Activated CD8-positive, alpha-beta memory T cell treated with anti-CD3 and anti-CD28 coated beads, Interleukin-2, amount 50 U/mL, for 1 hour (primary cell): Measurements from ENCODE around the gene CARD11.

Experiments used
- DNase-seq: peaks from one replicate; pipeline ENCODE4 v3.0.0-alpha.2; 2020; ENCODE audit errors: extremely low read depth

Gene CARD11

DNA sequence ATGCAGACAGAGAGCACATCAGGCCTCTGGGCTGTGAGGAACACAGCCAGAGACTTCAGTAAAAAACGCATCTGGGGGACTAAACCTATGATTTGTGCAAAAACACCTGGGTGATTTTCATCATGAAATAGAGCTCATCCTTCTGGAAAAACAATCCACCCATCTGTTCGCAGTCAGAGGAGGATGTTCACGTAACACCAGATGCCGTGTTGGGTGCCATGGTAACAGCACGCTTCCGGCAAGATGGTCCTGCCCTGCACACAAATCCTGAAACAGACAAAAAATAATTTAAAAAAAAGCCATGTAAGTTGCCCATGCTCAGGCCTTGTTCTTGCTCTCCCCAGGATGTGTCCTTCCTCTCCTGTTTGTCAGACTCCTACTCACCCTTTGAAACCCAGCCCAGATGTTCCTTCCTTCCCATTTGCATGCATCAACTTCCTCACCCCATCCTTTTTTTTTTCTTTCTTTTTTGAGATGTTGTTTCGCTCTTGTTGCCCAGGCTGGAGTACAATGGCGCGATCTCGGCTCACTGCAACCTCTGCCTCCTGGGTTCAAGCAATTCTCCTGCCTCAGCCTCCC, 171.3 kb downstream of the CARD11 start:
- no peak for DNase-seq

DNA sequence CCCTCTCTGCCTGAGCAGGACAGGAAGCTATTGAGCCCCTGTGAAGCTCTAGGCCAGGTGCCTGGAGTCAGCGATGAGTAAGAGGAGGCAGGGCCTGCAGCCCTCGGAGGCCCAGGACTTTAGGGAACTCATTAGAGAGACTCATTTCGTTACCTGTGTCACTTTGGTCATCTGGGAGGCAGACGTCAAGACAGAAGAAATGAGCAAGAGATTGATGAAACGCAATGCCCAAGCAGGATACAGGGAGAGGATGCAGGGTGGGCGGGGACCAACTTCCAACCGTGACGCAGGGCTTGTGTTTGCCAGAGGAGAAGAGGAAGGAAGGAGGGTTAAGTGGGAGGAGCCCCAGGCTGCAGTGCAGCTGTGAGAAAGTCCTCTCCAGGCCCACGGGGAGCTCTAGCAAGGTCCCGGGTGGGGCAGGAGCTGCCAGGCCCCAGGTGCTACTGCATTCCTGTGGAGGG, 173.2 kb downstream of the CARD11 start:
- DNase-seq: no peak

DNA sequence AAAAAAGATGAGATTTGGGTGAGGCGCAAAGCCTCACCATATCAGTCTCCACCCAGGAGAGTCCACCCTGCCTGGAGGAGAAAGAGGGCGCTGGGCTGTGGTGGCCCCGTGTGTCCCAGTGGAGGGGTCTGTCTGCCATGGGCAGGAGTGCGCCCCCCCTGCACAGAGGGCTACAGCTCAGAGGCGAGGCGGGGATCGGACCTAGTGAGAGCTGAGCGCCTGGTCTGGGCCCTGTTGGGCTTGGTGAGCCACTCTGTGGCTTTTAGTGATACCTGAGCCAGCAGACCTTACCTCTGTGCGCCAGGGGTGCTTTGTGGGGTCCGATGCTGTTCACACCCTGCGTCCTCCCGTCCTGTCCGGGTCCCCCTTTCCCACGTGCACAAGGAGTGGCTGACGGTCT, 173.7 kb downstream of the CARD11 start:
- no peak for DNase-seq

GRCh38 chr7:2866601-2867000, 177.1 kb downstream of the CARD11 start:
- DNase-seq: no peak

GRCh38 chr7:2864999-2865670, 178.5 kb downstream of the CARD11 start:
- peak; percentile 24 for DNase-seq

GRCh38 chr7:2864204-2864985, 179.3 kb downstream of the CARD11 start:
- no peak for DNase-seq

DNA sequence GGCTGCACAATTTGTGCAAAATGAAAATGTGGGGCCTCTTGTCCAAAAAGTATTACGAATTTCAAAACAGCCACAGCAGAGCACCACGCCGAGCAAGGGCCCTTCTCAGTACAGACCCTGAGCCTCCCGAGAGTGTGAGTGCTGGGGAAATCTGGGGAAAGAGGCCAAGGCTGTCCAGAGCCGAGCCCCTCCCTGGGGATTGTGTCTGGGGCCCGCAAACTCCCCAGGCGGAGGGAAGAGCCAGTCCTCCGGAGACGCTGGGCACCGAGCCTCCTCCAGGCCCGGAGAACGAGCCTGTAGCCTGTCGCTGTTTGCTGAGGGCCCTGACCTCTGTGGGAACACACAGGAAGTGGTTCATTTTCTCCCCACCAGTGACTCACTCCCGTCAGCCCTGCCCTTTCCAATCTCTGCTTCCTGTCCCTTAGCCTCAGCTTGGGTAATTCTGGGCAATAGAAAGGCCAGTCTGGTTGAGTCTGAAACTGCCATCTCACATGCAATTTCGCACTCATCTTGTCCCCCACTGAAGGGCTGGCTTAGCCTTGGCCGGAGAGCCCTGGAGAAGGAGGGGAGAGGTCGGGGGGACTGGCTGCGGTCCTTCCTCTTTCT, 180.1 kb downstream of the CARD11 start:
- peak; percentile 21 for DNase-seq

- no peak for DNase-seq
Measured at GRCh38 chr7:2862831-2863361, 180.8 kb downstream of the CARD11 start.

DNA sequence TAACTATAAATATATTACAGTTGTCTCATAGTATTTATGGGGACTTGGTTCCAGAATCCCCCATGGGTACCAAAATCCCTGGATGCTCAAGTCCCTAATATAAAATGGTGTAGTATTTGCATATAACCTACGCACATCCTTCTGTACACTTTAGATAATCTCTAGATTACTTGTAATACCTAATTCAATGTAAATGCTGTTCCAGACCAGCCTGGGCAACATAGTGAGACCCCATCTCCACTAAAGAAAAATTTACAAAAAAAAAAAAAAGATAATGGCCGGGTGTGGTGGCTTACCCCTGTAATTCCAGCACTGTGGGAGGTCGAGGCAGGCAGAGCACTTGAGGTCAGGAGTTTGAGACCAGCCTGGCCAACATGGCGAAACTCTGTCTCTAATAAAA, 182.2 kb downstream of the CARD11 start:
- no peak for DNase-seq

DNA sequence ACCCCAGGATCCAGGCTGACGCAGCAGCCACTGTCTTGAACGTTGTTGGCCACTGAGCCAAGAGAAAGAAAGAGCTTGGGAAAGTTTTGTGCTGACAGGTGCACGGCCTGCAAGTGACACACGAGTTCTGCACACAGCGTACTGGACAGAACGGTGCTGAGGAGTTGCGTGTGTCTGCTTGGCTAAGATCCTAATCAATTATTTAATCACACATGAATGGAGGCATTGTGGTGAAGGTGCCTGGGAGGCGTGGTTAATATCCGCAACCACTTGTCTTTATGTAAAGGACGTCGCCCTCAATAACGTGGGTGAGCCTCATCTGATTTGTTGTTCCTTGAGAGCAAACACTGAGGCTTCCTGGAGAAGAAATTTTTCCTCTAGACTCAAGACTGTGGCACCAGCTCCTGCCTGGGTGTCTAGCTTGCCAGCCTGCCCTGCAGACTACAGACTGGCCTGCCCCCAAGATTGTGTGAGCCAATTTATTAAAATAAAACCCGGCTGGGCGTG, 183.0 kb downstream of the CARD11 start:
- DNase-seq: no peak

- DNase-seq: no peak
Measured at GRCh38 chr7:2859952-2860351, 183.7 kb downstream of the CARD11 start.

GRCh38 chr7:2858621-2859020, 185.0 kb downstream of the CARD11 start:
- no peak for DNase-seq

GRCh38 chr7:2856388-2857169, 187.1 kb downstream of the CARD11 start:
- DNase-seq: no peak
